KMS-11 (cell line): Measurements from ENCODE around the gene INPP4A.
A peak's percentile ranks its signal among the peaks of the same experiment; 100 is the strongest.

Experiments
- H2AFZ ChIP-seq: fragments of 200-600 bp; sonication (generic); 2 replicates; pipeline ENCODE4 v1.6.1; 2016; ENCODE audit warnings: antibody characterized with exemption, mixed run types, low read depth
- H3K27ac ChIP-seq: fragments of 200-600 bp; sonication (generic); 2 replicates; pipeline ENCODE4 v1.6.1; 2016; ENCODE audit warnings: mild to moderate bottlenecking, mixed run types
- H3K27me3 ChIP-seq: fragments of 200-600 bp; sonication (generic); 2 replicates; pipeline ENCODE4 v1.6.1; 2017; ENCODE audit warnings: mild to moderate bottlenecking, low read depth, mixed run types, moderate library complexity; ENCODE audit not compliant: insufficient read depth
- H3K36me3 ChIP-seq: fragments of 200-600 bp; sonication (generic); 2 replicates; pipeline ENCODE4 v1.6.1; 2017; ENCODE audit warnings: mild to moderate bottlenecking, mixed run types; ENCODE audit not compliant: insufficient read depth
- H3K4me1 ChIP-seq: fragments of 200-600 bp; sonication (generic); 2 replicates; pipeline ENCODE4 v1.6.1; 2016; ENCODE audit warnings: mild to moderate bottlenecking, low read depth, mixed run types; ENCODE audit not compliant: poor library complexity, severe bottlenecking
- H3K4me2 ChIP-seq: fragments of 200-600 bp; sonication (generic); 2 replicates; pipeline ENCODE4 v1.7.0; 2016; ENCODE audit warnings: mild to moderate bottlenecking, mixed run types
- H3K4me3 ChIP-seq: fragments of 200-600 bp; sonication (generic); IDR thresholded peaks from 2 replicates; pipeline ENCODE4 v1.6.1; 2017; ENCODE audit warnings: low read depth, low read length, mixed read lengths; ENCODE audit not compliant: insufficient read depth
- H3K79me2 ChIP-seq: fragments of 200-600 bp; sonication (generic); 2 replicates; pipeline ENCODE4 v1.6.1; 2016; ENCODE audit warnings: low read depth, mixed run types; ENCODE audit not compliant: insufficient read depth
- H3K9ac ChIP-seq: fragments of 200-600 bp; sonication (generic); 2 replicates; pipeline ENCODE4 v1.6.1; 2016; ENCODE audit warnings: mild to moderate bottlenecking, mixed run types
- H4K20me1 ChIP-seq: fragments of 200-600 bp; sonication (generic); 2 replicates; pipeline ENCODE4 v1.6.1; 2016; ENCODE audit warnings: mild to moderate bottlenecking, mixed run types; ENCODE audit not compliant: insufficient read depth
- CTCF ChIP-seq: fragments of 200-600 bp; sonication (generic); conservative IDR thresholded peaks from 2 replicates; pipeline ENCODE4 v1.6.1; 2017; ENCODE audit warnings: low read depth, mild to moderate bottlenecking, antibody characterized with exemption, low read length, moderate library complexity, mixed read lengths

The INPP4A gene

GRCh38 chr2:98568161-98568956, 123.7 kb downstream of the INPP4A start:
- H3K4me2 ChIP-seq, result no peak overlapping the region
- no peaks in the 10 kb centered on the region for H3K79me2 ChIP-seq
- no peaks in the 10 kb centered on the region for H3K4me1 ChIP-seq
- H4K20me1 ChIP-seq, result no peaks in the 10 kb centered on the region
- H3K36me3 ChIP-seq, result no peaks in the 10 kb centered on the region
- no peak overlapping the region for H3K4me3 ChIP-seq
- H3K9ac ChIP-seq, result no peak overlapping the region
- no peak overlapping the region for H3K27ac ChIP-seq
- no peaks in the 10 kb centered on the region for H3K27me3 ChIP-seq
- H2AFZ ChIP-seq, result no peak overlapping the region
- no peak for TF ChIP-seq CTCF

- H3K27me3 ChIP-seq, result no peaks in the 10 kb centered on the region
- H3K4me2 ChIP-seq, result no peak overlapping the region
- H3K27ac ChIP-seq, result no peak overlapping the region
- no peaks in the 10 kb centered on the region for H3K36me3 ChIP-seq
- H3K4me1 ChIP-seq, result no peaks in the 10 kb centered on the region
- no peaks in the 10 kb centered on the region for H4K20me1 ChIP-seq
- TF ChIP-seq CTCF, result peak; percentile 93
- H3K4me3 ChIP-seq, result no peak overlapping the region
- no peaks in the 10 kb centered on the region for H3K79me2 ChIP-seq
- H3K9ac ChIP-seq, result no peak overlapping the region
- H2AFZ ChIP-seq, result no peak overlapping the region
Measured at GRCh38 chr2:98569197-98569793, 124.6 kb downstream of the INPP4A start.

- no peak overlapping the region for H3K4me2 ChIP-seq
- no peaks in the 10 kb centered on the region for H3K4me1 ChIP-seq
- no peak for TF ChIP-seq CTCF
- no peak overlapping the region for H3K4me3 ChIP-seq
- H3K36me3 ChIP-seq, result no peaks in the 10 kb centered on the region
- H3K27ac ChIP-seq, result no peak overlapping the region
- H3K79me2 ChIP-seq, result no peaks in the 10 kb centered on the region
- H3K9ac ChIP-seq, result no peak overlapping the region
- no peaks in the 10 kb centered on the region for H3K27me3 ChIP-seq
- H4K20me1 ChIP-seq, result no peaks in the 10 kb centered on the region
- no peak overlapping the region for H2AFZ ChIP-seq
Measured at GRCh38 chr2:98569915-98570314, 125.3 kb downstream of the INPP4A start.

- Histone ChIP-seq H3K4me2 (no peak overlapping the region), H3K4me3 (no peak overlapping the region), H2AFZ (no peak overlapping the region), H4K20me1 (no peaks in the 10 kb centered on the region), H3K9ac (no peak overlapping the region), H3K36me3 (no peaks in the 10 kb centered on the region), H3K79me2 (no peaks in the 10 kb centered on the region), H3K4me1 (no peaks in the 10 kb centered on the region), H3K27me3 (no peaks in the 10 kb centered on the region), H3K27ac (no peak overlapping the region)
- TF ChIP-seq CTCF, result no peak
Measured at GRCh38 chr2:98570356-98570755, 125.7 kb downstream of the INPP4A start.
